Measurements from ENCODE around the gene SLC35F3. TPM values are rescaled to one million over a fixed set of nuclear protein-coding genes. Genes with fewer than 3 reads are reported as not detected.
A peak's percentile ranks its signal among the peaks of the same experiment; 100 is the strongest.

SLC35F3 gene
- polyA plus RNA-seq, 1 donor: 0.55 TPM

DNA sequence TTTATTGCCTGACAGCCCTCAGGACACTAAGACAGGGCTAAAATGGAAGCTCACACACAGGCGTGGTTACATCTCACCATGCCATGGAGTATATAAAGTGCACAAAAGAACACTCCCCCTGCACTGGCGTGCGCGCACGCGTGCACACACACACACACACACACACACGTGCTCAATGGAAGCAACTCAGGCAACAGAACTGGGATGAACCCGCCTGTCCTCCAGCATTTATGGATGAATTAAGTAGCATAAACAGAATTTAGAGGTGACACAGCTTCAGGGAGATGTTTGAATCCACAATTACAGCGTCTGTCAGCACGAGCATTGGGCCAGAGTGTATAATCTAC, 322.3 kb downstream of the SLC35F3 start:
- no peak for DNase-seq
- Histone ChIP-seq H3K9me3 (ENCODE audit: control insufficient read depth, low read depth, low read length) (no peaks in the 10 kb centered on the region), H3K27ac (ENCODE audit: low read length) (no peak overlapping the region), H3K27me3 (ENCODE audit: control insufficient read depth, insufficient read depth, low read length) (peaks cover 16% of the 10 kb centered on the region), H3K4me3 (ENCODE audit: low read length) (no peak overlapping the region), H3K36me3 (ENCODE audit: control insufficient read depth, insufficient read depth, low read length) (no peaks in the 10 kb centered on the region), H3K4me1 (ENCODE audit: control insufficient read depth, insufficient read depth, low read length) (no peaks in the 10 kb centered on the region)
- no CpG with 5 or more reads among the region's 10 CpGs for WGBS (ENCODE audit: insufficient coverage, low lambda C conversion rate)

- H3K27me3 ChIP-seq (ENCODE audit: control insufficient read depth, insufficient read depth, low read length): peaks cover 27% of the 10 kb centered on the region
- no peaks in the 10 kb centered on the region for H3K36me3 ChIP-seq (ENCODE audit: control insufficient read depth, insufficient read depth, low read length)
- H3K9me3 ChIP-seq (ENCODE audit: control insufficient read depth, low read depth, low read length): no peaks in the 10 kb centered on the region
- H3K4me3 ChIP-seq (ENCODE audit: low read length): no peak overlapping the region
- no peaks in the 10 kb centered on the region for H3K4me1 ChIP-seq (ENCODE audit: control insufficient read depth, insufficient read depth, low read length)
- H3K27ac ChIP-seq (ENCODE audit: low read length): no peak overlapping the region
- WGBS (ENCODE audit: insufficient coverage, low lambda C conversion rate): no CpG with 5 or more reads among the region's 10 CpGs
- DNase-seq: no peak
These were observed 325.3 kb downstream of the SLC35F3 start for GRCh38 chr1:234229581-234230387.

DNA sequence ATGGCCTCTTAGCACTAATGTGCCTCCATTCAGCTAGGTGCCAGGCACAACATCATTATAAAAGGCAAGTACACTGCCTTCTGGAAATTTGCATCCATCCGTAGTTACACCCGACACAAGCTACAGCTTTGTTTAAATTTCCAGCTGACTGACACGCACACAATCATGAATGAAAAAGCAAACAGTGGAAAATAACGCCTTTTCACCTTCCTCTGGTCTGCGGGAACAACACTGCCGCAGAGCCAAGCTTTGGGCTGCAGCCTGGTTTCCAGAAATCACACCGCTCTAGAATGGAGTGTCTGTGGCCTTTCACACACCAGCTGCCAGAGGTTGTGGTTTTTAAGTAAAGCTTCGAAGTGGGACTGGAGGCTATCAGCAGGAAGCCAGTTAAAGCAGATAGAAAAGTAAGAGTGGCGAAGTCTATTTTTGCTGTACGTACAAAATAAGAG, 326.0 kb downstream of the SLC35F3 start:
- Histone ChIP-seq H3K27me3 (ENCODE audit: control insufficient read depth, insufficient read depth, low read length) (peaks cover 28% of the 10 kb centered on the region), H3K9me3 (ENCODE audit: control insufficient read depth, low read depth, low read length) (no peaks in the 10 kb centered on the region), H3K4me1 (ENCODE audit: control insufficient read depth, insufficient read depth, low read length) (no peaks in the 10 kb centered on the region), H3K4me3 (ENCODE audit: low read length) (no peak overlapping the region), H3K27ac (ENCODE audit: low read length) (no peak overlapping the region), H3K36me3 (ENCODE audit: control insufficient read depth, insufficient read depth, low read length) (no peaks in the 10 kb centered on the region)
- DNase-seq: no peak
- 20% methylated on average over 1 of the region's 10 CpGs for WGBS (ENCODE audit: insufficient coverage, low lambda C conversion rate)

- Histone ChIP-seq H3K9me3 (ENCODE audit: control insufficient read depth, low read depth, low read length) (no peaks in the 10 kb centered on the region), H3K27me3 (ENCODE audit: control insufficient read depth, insufficient read depth, low read length) (peaks cover 31% of the 10 kb centered on the region), H3K36me3 (ENCODE audit: control insufficient read depth, insufficient read depth, low read length) (no peaks in the 10 kb centered on the region), H3K27ac (ENCODE audit: low read length) (no peak overlapping the region), H3K4me3 (ENCODE audit: low read length) (no peak overlapping the region), H3K4me1 (ENCODE audit: control insufficient read depth, insufficient read depth, low read length) (no peaks in the 10 kb centered on the region)
- DNase-seq: peak in 1 of 2 donors; percentile 7
- no CpG with 5 or more reads among the region's 55 CpGs for WGBS (ENCODE audit: insufficient coverage, low lambda C conversion rate)
These were observed 326.8 kb downstream of the SLC35F3 start for GRCh38 chr1:234231061-234231892.

DNA sequence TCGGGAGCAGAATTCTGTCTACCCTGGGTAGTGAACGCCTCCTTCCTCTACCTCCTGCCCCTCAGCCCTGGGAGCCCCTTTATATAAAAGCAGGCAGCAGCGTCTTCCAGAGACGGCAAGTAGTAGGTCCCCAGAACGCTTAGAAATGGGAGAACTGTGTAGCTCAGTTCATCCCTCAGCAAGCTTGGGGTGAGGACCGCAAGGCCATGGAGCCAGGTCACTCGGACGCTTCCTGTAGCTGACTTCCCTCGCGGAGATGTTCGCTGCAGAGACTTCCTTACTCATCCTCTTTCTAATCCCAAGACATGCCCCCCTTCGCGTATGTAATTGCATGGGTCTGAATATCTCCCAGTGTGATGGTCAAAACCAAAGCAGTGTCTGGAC, 327.4 kb downstream of the SLC35F3 start:
- H3K4me1 ChIP-seq (ENCODE audit: control insufficient read depth, insufficient read depth, low read length): no peaks in the 10 kb centered on the region

GRCh38 chr1:234234199-234234598, 329.7 kb downstream of the SLC35F3 start:
- Histone ChIP-seq H3K4me1 (ENCODE audit: control insufficient read depth, insufficient read depth, low read length) (no peaks in the 10 kb centered on the region), H3K27ac (ENCODE audit: low read length) (no peak overlapping the region), H3K27me3 (ENCODE audit: control insufficient read depth, insufficient read depth, low read length) (peaks cover 31% of the 10 kb centered on the region), H3K4me3 (ENCODE audit: low read length) (no peak overlapping the region), H3K9me3 (ENCODE audit: control insufficient read depth, low read depth, low read length) (no peaks in the 10 kb centered on the region), H3K36me3 (ENCODE audit: control insufficient read depth, insufficient read depth, low read length) (no peaks in the 10 kb centered on the region)
- WGBS (ENCODE audit: insufficient coverage, low lambda C conversion rate): 70% methylated on average over 2 of the region's 6 CpGs
- no peak for DNase-seq

More for the DNA sequence above, 327.4 kb downstream of the SLC35F3 start:
- Histone ChIP-seq H3K36me3 (ENCODE audit: control insufficient read depth, insufficient read depth, low read length) (no peaks in the 10 kb centered on the region), H3K9me3 (ENCODE audit: control insufficient read depth, low read depth, low read length) (no peaks in the 10 kb centered on the region), H3K4me3 (ENCODE audit: low read length) (no peak overlapping the region), H3K27ac (ENCODE audit: low read length) (no peak overlapping the region), H3K27me3 (ENCODE audit: control insufficient read depth, insufficient read depth, low read length) (peaks cover 31% of the 10 kb centered on the region)
- WGBS (ENCODE audit: insufficient coverage, low lambda C conversion rate): 100% methylated on average over 2 of the region's 13 CpGs
- DNase-seq: no peak

- Histone ChIP-seq H3K27me3 (ENCODE audit: control insufficient read depth, insufficient read depth, low read length) (peaks cover 26% of the 10 kb centered on the region), H3K4me1 (ENCODE audit: control insufficient read depth, insufficient read depth, low read length) (no peaks in the 10 kb centered on the region), H3K27ac (ENCODE audit: low read length) (no peak overlapping the region), H3K4me3 (ENCODE audit: low read length) (no peak overlapping the region), H3K9me3 (ENCODE audit: control insufficient read depth, low read depth, low read length) (no peaks in the 10 kb centered on the region), H3K36me3 (ENCODE audit: control insufficient read depth, insufficient read depth, low read length) (no peaks in the 10 kb centered on the region)
- WGBS (ENCODE audit: insufficient coverage, low lambda C conversion rate): 100% methylated on average over 1 of the region's 4 CpGs
- no peak for DNase-seq
These were observed 331.0 kb downstream of the SLC35F3 start for GRCh38 chr1:234235434-234235881.

DNA sequence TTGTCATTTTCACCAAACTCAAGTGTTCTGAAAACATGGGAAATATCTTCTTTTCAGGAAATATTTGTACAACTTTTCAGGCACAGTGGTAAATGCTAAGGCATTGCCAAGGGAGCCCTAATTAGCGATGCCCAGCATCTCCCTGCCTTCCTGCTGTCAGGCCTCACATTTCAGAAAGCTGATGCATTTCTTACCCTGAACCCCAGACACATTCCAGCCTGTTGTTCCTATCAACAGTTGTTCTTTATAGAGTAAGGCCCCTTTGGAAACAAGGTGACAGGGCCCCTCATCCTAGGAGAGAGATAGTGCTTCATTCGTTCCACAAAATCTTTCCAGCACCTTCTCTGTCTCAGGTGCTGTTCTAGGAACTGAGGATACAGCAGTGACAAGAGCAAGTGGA, 332.9 kb downstream of the SLC35F3 start:
- no peak overlapping the region for H3K4me3 ChIP-seq (ENCODE audit: low read length)
- no CpG with 5 or more reads among the region's 2 CpGs for WGBS (ENCODE audit: insufficient coverage, low lambda C conversion rate)
- no peak for DNase-seq
- no peaks in the 10 kb centered on the region for H3K4me1 ChIP-seq (ENCODE audit: control insufficient read depth, insufficient read depth, low read length)
- no peak overlapping the region for H3K27ac ChIP-seq (ENCODE audit: low read length)
- peaks cover 11% of the 10 kb centered on the region for H3K27me3 ChIP-seq (ENCODE audit: control insufficient read depth, insufficient read depth, low read length)
- H3K36me3 ChIP-seq (ENCODE audit: control insufficient read depth, insufficient read depth, low read length): no peaks in the 10 kb centered on the region
- no peaks in the 10 kb centered on the region for H3K9me3 ChIP-seq (ENCODE audit: control insufficient read depth, low read depth, low read length)

GRCh38 chr1:234238060-234238459, 333.6 kb downstream of the SLC35F3 start:
- H3K9me3 ChIP-seq (ENCODE audit: control insufficient read depth, low read depth, low read length): no peaks in the 10 kb centered on the region
- WGBS (ENCODE audit: insufficient coverage, low lambda C conversion rate): no CpG with 5 or more reads among the region's 1 CpG
- H3K4me3 ChIP-seq (ENCODE audit: low read length): no peak overlapping the region
- H3K27ac ChIP-seq (ENCODE audit: low read length): no peak overlapping the region
- no peaks in the 10 kb centered on the region for H3K36me3 ChIP-seq (ENCODE audit: control insufficient read depth, insufficient read depth, low read length)
- H3K27me3 ChIP-seq (ENCODE audit: control insufficient read depth, insufficient read depth, low read length): peaks cover 11% of the 10 kb centered on the region
- H3K4me1 ChIP-seq (ENCODE audit: control insufficient read depth, insufficient read depth, low read length): no peaks in the 10 kb centered on the region
- DNase-seq: no peak

DNA sequence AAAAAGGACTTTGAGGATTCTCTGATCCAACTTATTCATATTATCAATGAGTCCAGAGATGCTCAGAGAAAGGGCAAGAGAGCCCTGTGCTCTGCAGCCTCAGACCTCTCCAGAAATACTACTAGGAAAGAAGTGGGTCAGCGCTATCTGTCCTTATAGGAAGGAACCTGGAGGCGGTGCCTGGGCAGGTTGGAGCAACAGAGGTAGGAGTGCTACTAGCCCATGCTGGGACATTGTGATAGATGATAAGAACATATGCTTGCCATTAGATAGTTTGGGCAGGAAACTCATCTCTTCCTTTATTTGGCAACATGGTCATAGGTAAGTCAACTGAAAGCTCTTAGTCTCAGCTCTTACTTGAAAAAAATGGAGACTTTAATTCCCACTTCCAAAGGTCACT, 335.0 kb downstream of the SLC35F3 start:
- H3K36me3 ChIP-seq (ENCODE audit: control insufficient read depth, insufficient read depth, low read length): no peaks in the 10 kb centered on the region
- no peak overlapping the region for H3K4me3 ChIP-seq (ENCODE audit: low read length)
- DNase-seq: no peak
- WGBS (ENCODE audit: insufficient coverage, low lambda C conversion rate): no CpG with 5 or more reads among the region's 2 CpGs
- peaks cover 6% of the 10 kb centered on the region for H3K27me3 ChIP-seq (ENCODE audit: control insufficient read depth, insufficient read depth, low read length)
- H3K4me1 ChIP-seq (ENCODE audit: control insufficient read depth, insufficient read depth, low read length): no peaks in the 10 kb centered on the region
- no peak overlapping the region for H3K27ac ChIP-seq (ENCODE audit: low read length)
- H3K9me3 ChIP-seq (ENCODE audit: control insufficient read depth, low read depth, low read length): no peaks in the 10 kb centered on the region

All from large intestine (tissue), 3 donors.